K562 treated with DMSO at 1 percent for 4 hours (cell line): ENCODE results near the gene SENP2. TPM values are rescaled to one million over a fixed set of nuclear protein-coding genes. Genes with fewer than 3 reads are reported as not detected.

ENCODE experiments used
- total RNA-seq: library from RNA; unstranded; fragments of 300-600 nt; gene quantifications from 2 replicates; pipeline ENCODE4 v1.2.3, GENCODE V29; 2022; ENCODE audit not compliant: insufficient read depth

SENP2 gene
- 21.5 and 33.3 TPM in 2 replicates for total RNA-seq

DNA sequence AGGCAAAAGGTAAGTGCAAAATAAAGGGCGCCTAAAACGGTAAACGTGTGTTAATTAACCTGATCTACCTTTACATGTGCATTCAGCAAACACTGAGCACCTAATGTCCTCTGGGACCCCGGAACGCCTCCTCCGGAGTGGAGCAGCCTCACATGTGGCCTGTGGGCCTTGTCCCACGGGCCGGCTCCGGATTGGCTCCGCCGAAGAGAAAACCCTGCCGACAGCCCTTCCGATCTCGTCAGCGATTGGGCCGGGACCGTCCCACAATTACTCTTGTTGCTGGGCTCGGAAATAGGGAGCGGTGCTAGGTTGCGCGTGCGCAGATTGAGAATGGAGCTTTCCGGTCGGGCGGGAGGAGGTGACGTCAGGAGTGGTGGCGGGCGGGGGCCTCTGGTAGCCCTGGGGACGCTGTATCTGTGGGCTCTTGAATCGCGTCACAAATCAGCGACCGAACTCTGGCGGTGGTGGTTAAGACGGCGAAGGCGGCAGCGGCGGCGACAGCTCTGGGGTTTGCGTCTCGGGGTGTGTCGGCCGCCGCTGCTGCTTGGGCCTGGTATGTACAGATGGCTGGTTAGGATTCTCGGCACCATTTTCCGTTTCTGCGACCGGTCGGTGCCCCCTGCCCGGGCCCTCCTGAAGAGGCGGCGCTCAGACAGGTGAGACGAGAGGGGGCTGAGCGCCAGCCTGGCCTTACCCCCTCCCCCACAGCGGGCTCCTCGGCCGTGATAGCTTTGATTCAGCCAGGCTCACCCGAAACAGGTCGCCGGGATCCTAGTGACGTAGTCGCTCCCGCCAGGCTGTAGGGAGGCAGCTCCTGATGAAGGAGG is at the start of gene SENP2:
SENP2 (plus strand) TSS at position 437 of the 827 bp plus-strand sequence; CDS start at position 556, 119 bp downstream.

DNA sequence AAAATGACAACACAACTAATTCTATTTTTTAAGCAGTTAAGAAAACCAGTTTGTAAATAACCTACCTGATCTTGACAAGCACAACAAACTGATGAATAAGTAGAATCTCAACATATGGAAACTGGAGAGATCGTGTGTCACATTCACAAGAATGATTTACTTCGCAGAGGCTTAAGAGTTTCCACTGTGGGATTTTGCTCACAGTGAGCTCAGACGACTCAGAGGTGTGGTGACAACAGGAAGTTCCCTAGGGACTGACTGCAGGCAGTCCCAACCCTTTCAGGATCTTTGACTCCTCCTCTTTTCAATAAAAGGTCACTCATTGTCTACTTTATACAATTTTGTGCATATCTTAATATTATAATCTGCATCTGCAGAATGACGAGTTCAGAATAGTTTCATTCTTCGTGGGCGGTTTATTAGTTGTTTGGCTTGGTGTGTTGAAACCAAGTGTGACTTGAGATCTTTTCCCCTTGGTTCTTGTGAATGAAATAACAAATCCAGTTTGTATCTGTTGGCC is 33.7 kb upstream of the SENP2 start, which contains the start of gene LIPH:
LIPH (minus strand) TSS at position 231 of the 520 bp plus-strand sequence; CDS start at position 114, 117 bp downstream.

Other genes starting within 250 kb of the SENP2 start
- gene MAP3K13, start 223.2 kb upstream of the SENP2 start, total RNA-seq = 0.19 and 0.27 TPM in 2 replicates
- gene TMEM41A, start 87.3 kb upstream of the SENP2 start, total RNA-seq = 12.7 and 13.1 TPM in 2 replicates
- gene LIPH, start 33.7 kb upstream of the SENP2 start, total RNA-seq = 0.96 and 2.5 TPM in 2 replicates
- gene IGF2BP2, start 238.7 kb downstream of the SENP2 start, total RNA-seq = 17.5 and 20.5 TPM in 2 replicates